ENCODE measurements around the gene ARID5B.

Gene ARID5B

DNA sequence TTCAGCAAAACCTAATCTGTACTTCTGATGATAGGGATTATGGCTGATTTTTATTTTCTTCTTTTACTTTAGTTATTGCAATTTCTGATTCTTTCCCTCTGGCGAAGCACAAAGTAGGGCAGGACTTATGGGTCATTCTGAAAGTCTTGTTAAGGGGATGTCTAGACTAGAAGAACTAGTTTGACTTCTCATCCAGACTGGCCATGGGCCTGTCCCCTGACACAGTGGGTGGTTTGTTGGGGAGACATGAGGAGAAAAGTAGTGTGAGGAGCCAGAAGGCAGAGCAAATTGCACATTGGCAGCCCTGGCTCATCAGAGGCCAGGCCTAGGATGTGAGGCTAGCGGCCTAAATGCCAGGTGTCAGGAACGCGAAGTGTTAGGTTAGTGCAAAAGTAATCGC, 214.3 kb downstream of the ARID5B start:
- Histone ChIP-seq H3K9me3 (ENCODE audit: control insufficient read depth, low read depth, low read length) (no peaks in the 10 kb centered on the region), H3K27ac (ENCODE audit: low read length) (no peak overlapping the region), H3K27me3 (ENCODE audit: control insufficient read depth, insufficient read depth, low read length) (no peaks in the 10 kb centered on the region), H3K36me3 (ENCODE audit: control insufficient read depth, low read depth, low read length) (no peaks in the 10 kb centered on the region), H3K9ac (ENCODE audit: low read length) (no peak overlapping the region), H3K4me3 (ENCODE audit: low read length) (no peak overlapping the region), H3K4me1 (ENCODE audit: control insufficient read depth, low read depth, low read length) (no peaks in the 10 kb centered on the region)

DNA sequence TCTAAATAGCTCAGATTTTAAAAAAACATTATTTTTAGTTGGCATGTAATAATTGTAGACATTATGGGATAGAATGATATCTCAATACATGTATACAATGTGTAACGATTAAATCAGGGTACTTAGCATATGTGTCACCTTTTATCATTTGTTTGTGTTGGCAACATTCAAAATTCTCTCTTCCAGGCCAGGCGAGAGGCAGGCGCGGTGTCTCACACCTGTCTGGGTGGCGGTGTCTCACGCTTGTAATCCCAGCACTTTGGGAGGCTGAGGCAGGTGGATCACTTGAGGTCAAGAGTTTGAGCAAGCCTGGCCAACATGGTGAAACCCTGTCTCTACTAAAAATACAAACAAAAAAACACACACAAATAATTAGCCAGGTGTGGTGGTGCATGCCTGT, 215.4 kb downstream of the ARID5B start:
- H3K9me3 ChIP-seq (ENCODE audit: control insufficient read depth, low read depth, low read length) = no peaks in the 10 kb centered on the region
- H3K4me3 ChIP-seq (ENCODE audit: low read length) = no peak overlapping the region
- no peaks in the 10 kb centered on the region for H3K27me3 ChIP-seq (ENCODE audit: control insufficient read depth, insufficient read depth, low read length)
- H3K4me1 ChIP-seq (ENCODE audit: control insufficient read depth, low read depth, low read length) = no peaks in the 10 kb centered on the region
- no peak overlapping the region for H3K9ac ChIP-seq (ENCODE audit: low read length)
- H3K27ac ChIP-seq (ENCODE audit: low read length) = no peak overlapping the region
- no peaks in the 10 kb centered on the region for H3K36me3 ChIP-seq (ENCODE audit: control insufficient read depth, low read depth, low read length)

DNA sequence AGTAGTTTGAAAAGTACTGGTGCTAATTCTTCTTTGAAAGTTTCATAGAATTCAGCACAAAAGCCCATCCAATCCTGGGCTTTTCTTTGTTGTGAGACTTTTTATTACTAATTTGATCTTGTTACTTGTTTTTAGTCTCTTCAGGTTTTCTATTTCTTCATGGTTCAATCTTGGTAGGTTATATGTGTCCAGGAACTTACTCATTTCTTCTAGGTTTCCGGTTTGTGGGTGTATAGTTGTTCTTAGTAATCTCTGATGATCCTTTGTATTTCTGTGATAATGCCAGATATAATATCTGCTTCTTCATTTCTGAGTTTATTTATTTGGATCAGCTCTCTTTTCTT, 219.7 kb downstream of the ARID5B start:
- no peak overlapping the region for H3K4me3 ChIP-seq (ENCODE audit: low read length)
- no peak overlapping the region for H3K9ac ChIP-seq (ENCODE audit: low read length)
- H3K27ac ChIP-seq (ENCODE audit: low read length) = no peak overlapping the region
- no peaks in the 10 kb centered on the region for H3K36me3 ChIP-seq (ENCODE audit: control insufficient read depth, low read depth, low read length)
- H3K9me3 ChIP-seq (ENCODE audit: control insufficient read depth, low read depth, low read length) = no peaks in the 10 kb centered on the region
- no peaks in the 10 kb centered on the region for H3K4me1 ChIP-seq (ENCODE audit: control insufficient read depth, low read depth, low read length)
- no peaks in the 10 kb centered on the region for H3K27me3 ChIP-seq (ENCODE audit: control insufficient read depth, insufficient read depth, low read length)

DNA sequence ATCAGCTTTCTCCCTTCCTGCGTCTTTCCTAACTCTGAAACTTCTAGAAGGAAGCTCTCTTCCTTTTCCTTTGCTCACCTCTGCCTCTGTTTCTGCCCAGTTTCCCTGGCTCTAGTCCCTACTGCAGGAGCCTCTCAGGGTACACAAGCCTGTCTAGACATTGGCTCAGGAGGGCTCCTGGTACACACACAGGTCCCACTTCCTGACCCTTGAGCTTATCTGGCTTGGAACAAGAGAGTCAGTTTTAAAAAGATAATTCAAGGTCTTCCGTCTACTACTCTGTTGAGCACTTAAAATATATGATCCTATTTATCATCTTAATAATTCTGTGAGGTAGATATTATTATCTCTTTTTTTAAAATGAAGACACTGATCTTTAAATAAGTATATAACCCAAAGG, 226.5 kb downstream of the ARID5B start:
- Histone ChIP-seq H3K27ac (ENCODE audit: low read length) (no peak overlapping the region), H3K9ac (ENCODE audit: low read length) (no peak overlapping the region), H3K36me3 (ENCODE audit: control insufficient read depth, low read depth, low read length) (no peaks in the 10 kb centered on the region), H3K9me3 (ENCODE audit: control insufficient read depth, low read depth, low read length) (peaks cover 2% of the 10 kb centered on the region), H3K4me1 (ENCODE audit: control insufficient read depth, low read depth, low read length) (no peaks in the 10 kb centered on the region), H3K4me3 (ENCODE audit: low read length) (no peak overlapping the region), H3K27me3 (ENCODE audit: control insufficient read depth, insufficient read depth, low read length) (no peaks in the 10 kb centered on the region)

DNA sequence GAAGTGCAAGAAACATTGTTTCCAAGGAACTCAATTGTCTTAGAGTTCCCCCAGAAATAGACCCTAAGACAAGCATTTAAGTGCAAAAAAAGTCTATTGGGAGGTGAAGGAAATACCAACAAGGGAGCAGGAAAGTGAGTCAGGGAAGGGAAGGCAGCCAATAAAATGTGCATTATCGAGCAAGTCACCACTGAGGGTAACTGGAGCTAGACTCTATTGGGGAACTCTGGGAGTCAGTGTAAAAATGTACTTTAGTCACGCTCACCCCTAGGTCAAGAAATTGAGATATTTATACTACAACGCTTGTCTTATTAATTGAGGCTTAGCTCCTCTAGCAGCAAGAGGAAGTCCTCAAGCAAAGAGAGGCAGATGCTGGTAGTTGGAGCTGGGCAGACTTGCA, 229.4 kb downstream of the ARID5B start:
- H3K4me3 ChIP-seq (ENCODE audit: low read length) = no peak overlapping the region
- peaks cover 2% of the 10 kb centered on the region for H3K9me3 ChIP-seq (ENCODE audit: control insufficient read depth, low read depth, low read length)
- no peak overlapping the region for H3K27ac ChIP-seq (ENCODE audit: low read length)
- no peaks in the 10 kb centered on the region for H3K27me3 ChIP-seq (ENCODE audit: control insufficient read depth, insufficient read depth, low read length)
- H3K9ac ChIP-seq (ENCODE audit: low read length) = no peak overlapping the region
- no peaks in the 10 kb centered on the region for H3K4me1 ChIP-seq (ENCODE audit: control insufficient read depth, low read depth, low read length)
- H3K36me3 ChIP-seq (ENCODE audit: control insufficient read depth, low read depth, low read length) = no peaks in the 10 kb centered on the region

DNA sequence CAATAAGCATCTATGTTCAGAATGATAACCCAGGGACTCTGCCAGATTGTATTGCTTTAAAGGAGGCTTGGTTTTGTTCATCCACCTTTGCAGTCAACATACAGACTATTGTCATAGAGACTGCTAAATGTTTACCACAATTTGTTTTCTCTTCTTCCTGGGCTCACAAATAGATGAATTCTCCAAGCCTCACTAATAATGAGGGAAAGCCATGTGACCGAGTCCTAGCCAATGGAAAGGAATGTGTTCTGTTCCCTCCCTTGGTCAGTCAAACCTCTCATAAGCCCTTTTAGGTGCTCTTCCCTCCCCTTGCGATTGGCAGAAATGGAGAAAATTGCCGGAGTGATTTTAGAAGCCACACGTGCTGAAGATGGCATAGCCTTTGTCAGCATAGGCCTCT, 230.2 kb downstream of the ARID5B start:
- H3K27me3 ChIP-seq (ENCODE audit: control insufficient read depth, insufficient read depth, low read length) = no peaks in the 10 kb centered on the region
- H3K4me1 ChIP-seq (ENCODE audit: control insufficient read depth, low read depth, low read length) = no peaks in the 10 kb centered on the region
- H3K36me3 ChIP-seq (ENCODE audit: control insufficient read depth, low read depth, low read length) = no peaks in the 10 kb centered on the region
- peaks cover 2% of the 10 kb centered on the region for H3K9me3 ChIP-seq (ENCODE audit: control insufficient read depth, low read depth, low read length)
- H3K9ac ChIP-seq (ENCODE audit: low read length) = no peak overlapping the region
- H3K27ac ChIP-seq (ENCODE audit: low read length) = no peak overlapping the region
- H3K4me3 ChIP-seq (ENCODE audit: low read length) = no peak overlapping the region

DNA sequence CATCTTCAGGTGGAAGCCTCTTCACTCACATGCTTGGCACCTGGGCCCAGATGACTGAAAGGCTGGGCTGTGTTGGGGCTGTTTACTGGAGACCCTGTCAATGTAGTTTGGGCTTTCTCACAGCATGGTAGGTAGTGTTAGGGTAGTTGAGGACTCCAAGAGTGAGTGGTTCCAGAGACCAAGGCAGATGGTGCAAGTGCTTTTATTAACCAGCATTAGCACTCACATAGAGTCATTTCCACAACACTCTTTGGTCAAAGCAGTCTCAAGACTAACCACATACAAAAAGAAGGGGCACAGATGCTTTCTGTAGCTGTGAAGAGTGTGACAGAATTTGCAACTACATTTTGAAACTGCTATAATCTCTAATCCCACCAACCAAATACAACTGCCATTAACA, 232.1 kb downstream of the ARID5B start:
- Histone ChIP-seq H3K36me3 (ENCODE audit: control insufficient read depth, low read depth, low read length) (no peaks in the 10 kb centered on the region), H3K9me3 (ENCODE audit: control insufficient read depth, low read depth, low read length) (peaks cover 6% of the 10 kb centered on the region), H3K4me3 (ENCODE audit: low read length) (no peak overlapping the region), H3K4me1 (ENCODE audit: control insufficient read depth, low read depth, low read length) (no peaks in the 10 kb centered on the region), H3K27me3 (ENCODE audit: control insufficient read depth, insufficient read depth, low read length) (no peaks in the 10 kb centered on the region), H3K27ac (ENCODE audit: low read length) (no peak overlapping the region), H3K9ac (ENCODE audit: low read length) (no peak overlapping the region)

DNA sequence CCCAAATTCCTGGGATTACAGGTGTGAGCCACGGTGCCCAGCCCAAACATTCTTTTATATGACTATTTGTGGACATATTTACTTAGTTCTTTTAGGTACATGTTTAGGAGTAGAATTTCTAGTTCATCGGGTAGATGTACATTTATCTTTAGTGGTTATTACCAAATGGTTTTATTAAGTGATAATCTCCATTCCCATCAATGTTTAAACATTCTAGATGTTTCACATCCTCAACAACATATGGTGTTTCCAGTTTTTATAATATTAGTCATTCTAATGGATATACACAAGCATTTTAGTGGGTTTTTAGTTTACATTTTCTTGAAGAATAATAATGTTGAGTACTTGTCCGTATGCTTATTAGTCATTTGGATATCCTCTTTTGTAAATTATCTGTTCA, 235.4 kb downstream of the ARID5B start:
- H3K9ac ChIP-seq (ENCODE audit: low read length) = no peak overlapping the region
- H3K27me3 ChIP-seq (ENCODE audit: control insufficient read depth, insufficient read depth, low read length) = no peaks in the 10 kb centered on the region
- no peak overlapping the region for H3K4me3 ChIP-seq (ENCODE audit: low read length)
- H3K36me3 ChIP-seq (ENCODE audit: control insufficient read depth, low read depth, low read length) = no peaks in the 10 kb centered on the region
- no peaks in the 10 kb centered on the region for H3K4me1 ChIP-seq (ENCODE audit: control insufficient read depth, low read depth, low read length)
- peaks cover 4% of the 10 kb centered on the region for H3K9me3 ChIP-seq (ENCODE audit: control insufficient read depth, low read depth, low read length)
- H3K27ac ChIP-seq (ENCODE audit: low read length) = no peak overlapping the region

Data from iPS-18a (cell line).